ENCODE measurements around the gene ANAPC1.

- TF ChIP-seq CTCF (conservative IDR thresholded peaks at IDR 0.05 in 1 of 2, IDR thresholded peaks at IDR 0.05 in 1 of 2; ENCODE audit: extremely low read depth in 1 of 2, insufficient read depth in 1 of 2, low read depth in 1 of 2, low read length in 2 of 2) = no peak
- no peak for TF ChIP-seq EZH2 (IDR thresholded peaks at IDR 0.05; ENCODE audit: borderline replicate concordance, low read length)
These were observed at the start of gene ANAPC1 for GRCh38 chr2:111883661-111884591.
